Osteoblast (primary cell): ENCODE measurements around the gene SMIM24. TPM values are rescaled to one million over a fixed set of nuclear protein-coding genes. Genes with fewer than 3 reads are reported as not detected.

ENCODE experiments used
- DNase-seq: peaks from one replicate; pipeline ENCODE4 v3.0.0; 2011; ENCODE audit warnings: low spot score, mixed read lengths; ENCODE audit not compliant: insufficient read length; ENCODE audit errors: missing footprints
- H2AFZ ChIP-seq: 2 replicates; pipeline ENCODE4 v1.6.0; 2011; ENCODE audit warnings: mild to moderate bottlenecking, low read length
- H3K27ac ChIP-seq: 2 replicates; pipeline ENCODE4 v1.5.1; 2011; ENCODE audit warnings: mild to moderate bottlenecking, low read depth, low read length, moderate library complexity
- H3K27me3 ChIP-seq: 2 replicates; pipeline ENCODE4 v1.6.0; 2012; ENCODE audit warnings: mild to moderate bottlenecking, control low read depth, inconsistent platforms, low read length, moderate library complexity; ENCODE audit not compliant: insufficient read depth
- H3K36me3 ChIP-seq: 2 replicates; pipeline ENCODE4 v1.5.1; 2011; ENCODE audit warnings: mild to moderate bottlenecking, low read length, control low read depth, moderate library complexity; ENCODE audit not compliant: insufficient read depth
- H3K4me1 ChIP-seq: 2 replicates; pipeline ENCODE4 v1.5.1; 2011; ENCODE audit warnings: mild to moderate bottlenecking, low read length, control low read depth, moderate library complexity; ENCODE audit not compliant: insufficient read depth
- H3K4me2 ChIP-seq: 2 replicates; pipeline ENCODE4 v1.6.0; 2011; ENCODE audit warnings: mild to moderate bottlenecking, low read length; ENCODE audit not compliant: insufficient read depth
- H3K4me3 ChIP-seq: fragments of 200-600 bp; sonication (generic); 3 replicates; pipeline ENCODE4 v1.5.1; 2012; ENCODE audit warnings: mild to moderate bottlenecking, low read length, inconsistent platforms; ENCODE audit not compliant: insufficient read depth
- H3K79me2 ChIP-seq: 2 replicates; pipeline ENCODE4 v1.6.0; 2012; ENCODE audit warnings: mild to moderate bottlenecking, low read length, control low read depth, inconsistent platforms; ENCODE audit not compliant: insufficient read depth
- H3K9me3 ChIP-seq: 2 replicates; pipeline ENCODE4 v1.5.1; 2011; ENCODE audit warnings: low read depth, low read length, control low read depth
- H4K20me1 ChIP-seq: 2 replicates; pipeline ENCODE4 v1.6.0; 2012; ENCODE audit warnings: mild to moderate bottlenecking, low read length, control low read depth; ENCODE audit not compliant: insufficient read depth
- total RNA-seq: library from RNA; depleted of rRNA; stranded (reverse); fragments of >200 nt; gene quantifications from 2 replicates; pipeline ENCODE4 v1.2.3, GENCODE V29; 2012
- TF ChIP-seq, protein P1 (sequence below): IDR thresholded peaks from 2 replicates; pipeline ENCODE4 v1.5.1; 2011; ENCODE audit warnings: mild to moderate bottlenecking, low read depth, low read length, moderate library complexity; ENCODE audit errors: extremely low read depth

The SMIM24 gene
- total RNA-seq, 1 donor: not detected

DNA sequence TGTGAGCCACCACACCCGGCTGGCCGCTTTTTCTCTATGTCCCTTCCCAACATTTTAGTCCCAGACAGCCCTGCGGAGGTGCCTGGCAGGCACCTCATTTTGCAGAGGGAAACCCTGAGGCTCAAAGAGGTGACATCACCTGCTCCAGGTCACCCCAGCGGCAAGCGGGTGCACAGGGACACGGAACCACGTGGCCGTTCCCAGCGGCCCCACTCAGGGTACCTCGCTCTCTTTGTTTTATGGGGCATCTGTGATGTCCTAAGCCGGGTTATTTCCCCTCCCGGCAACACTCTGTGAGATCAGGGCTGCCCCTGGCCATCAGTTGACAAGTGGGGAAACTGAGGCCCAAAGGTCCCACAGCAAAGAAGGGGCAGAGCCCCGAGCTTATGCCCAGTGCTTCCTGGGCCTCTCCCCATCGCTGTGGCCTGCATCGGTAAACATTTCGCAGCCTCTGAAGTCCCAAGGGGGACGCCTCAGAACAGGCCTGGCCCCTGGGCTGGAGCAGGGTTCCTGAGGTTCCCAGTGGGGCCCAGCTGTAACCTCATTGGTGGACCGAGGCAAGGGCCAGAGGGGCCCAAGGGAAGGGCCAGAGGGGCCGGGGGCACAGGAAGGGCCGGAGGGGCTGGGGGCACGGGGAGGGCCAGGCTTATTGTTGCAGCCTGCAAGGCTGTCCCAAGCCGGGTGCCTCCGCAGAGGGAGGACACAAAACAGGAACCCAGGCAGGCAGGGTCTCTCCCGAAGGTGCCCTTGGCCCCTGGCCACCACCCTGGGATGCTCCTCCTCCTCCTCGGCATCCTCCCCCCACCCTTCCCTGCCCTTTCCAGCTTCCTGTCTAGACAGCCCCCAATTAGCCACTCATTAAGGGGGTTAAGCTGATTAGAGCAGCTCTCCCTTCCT lies 39.0 kb downstream of the SMIM24 start:
- no peak overlapping the region for H3K27ac ChIP-seq
- TF ChIP-seq, protein P1, sequence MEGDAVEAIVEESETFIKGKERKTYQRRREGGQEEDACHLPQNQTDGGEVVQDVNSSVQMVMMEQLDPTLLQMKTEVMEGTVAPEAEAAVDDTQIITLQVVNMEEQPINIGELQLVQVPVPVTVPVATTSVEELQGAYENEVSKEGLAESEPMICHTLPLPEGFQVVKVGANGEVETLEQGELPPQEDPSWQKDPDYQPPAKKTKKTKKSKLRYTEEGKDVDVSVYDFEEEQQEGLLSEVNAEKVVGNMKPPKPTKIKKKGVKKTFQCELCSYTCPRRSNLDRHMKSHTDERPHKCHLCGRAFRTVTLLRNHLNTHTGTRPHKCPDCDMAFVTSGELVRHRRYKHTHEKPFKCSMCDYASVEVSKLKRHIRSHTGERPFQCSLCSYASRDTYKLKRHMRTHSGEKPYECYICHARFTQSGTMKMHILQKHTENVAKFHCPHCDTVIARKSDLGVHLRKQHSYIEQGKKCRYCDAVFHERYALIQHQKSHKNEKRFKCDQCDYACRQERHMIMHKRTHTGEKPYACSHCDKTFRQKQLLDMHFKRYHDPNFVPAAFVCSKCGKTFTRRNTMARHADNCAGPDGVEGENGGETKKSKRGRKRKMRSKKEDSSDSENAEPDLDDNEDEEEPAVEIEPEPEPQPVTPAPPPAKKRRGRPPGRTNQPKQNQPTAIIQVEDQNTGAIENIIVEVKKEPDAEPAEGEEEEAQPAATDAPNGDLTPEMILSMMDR: no peak
- no peaks in the 10 kb centered on the region for H3K9me3 ChIP-seq
- peaks cover 63% of the 10 kb centered on the region for H3K36me3 ChIP-seq
- H3K4me3 ChIP-seq: no peak overlapping the region
- H4K20me1 ChIP-seq: peaks cover 52% of the 10 kb centered on the region
- H3K4me2 ChIP-seq: no peak overlapping the region
- peaks cover 75% of the 10 kb centered on the region for H3K79me2 ChIP-seq
- no peaks in the 10 kb centered on the region for H3K27me3 ChIP-seq
- H2AFZ ChIP-seq: no peak overlapping the region
- no peaks in the 10 kb centered on the region for H3K4me1 ChIP-seq
- peak; percentile 78 for DNase-seq

DNA sequence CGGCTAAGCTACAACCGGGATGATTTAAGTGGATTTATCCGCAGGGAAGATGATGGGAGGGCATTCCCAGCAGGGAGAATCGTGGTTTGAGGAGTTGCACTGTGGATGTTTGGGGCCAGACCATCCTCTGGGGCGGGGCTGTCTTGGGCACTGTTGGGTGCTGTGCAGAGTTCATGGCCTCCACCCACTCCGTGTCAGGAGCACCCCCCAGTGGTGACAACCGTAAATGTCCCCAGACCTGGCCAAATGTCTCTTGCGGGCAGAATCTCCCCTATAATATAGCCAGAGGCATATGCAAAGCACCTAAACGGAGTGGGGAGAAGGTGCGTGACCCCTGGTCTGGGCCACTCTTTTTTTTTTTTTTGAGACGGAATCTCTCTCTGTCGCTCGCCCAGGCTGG lies 40.2 kb downstream of the SMIM24 start:
- peak; percentile 80 for DNase-seq
- peaks cover 69% of the 10 kb centered on the region for H3K79me2 ChIP-seq

DNA sequence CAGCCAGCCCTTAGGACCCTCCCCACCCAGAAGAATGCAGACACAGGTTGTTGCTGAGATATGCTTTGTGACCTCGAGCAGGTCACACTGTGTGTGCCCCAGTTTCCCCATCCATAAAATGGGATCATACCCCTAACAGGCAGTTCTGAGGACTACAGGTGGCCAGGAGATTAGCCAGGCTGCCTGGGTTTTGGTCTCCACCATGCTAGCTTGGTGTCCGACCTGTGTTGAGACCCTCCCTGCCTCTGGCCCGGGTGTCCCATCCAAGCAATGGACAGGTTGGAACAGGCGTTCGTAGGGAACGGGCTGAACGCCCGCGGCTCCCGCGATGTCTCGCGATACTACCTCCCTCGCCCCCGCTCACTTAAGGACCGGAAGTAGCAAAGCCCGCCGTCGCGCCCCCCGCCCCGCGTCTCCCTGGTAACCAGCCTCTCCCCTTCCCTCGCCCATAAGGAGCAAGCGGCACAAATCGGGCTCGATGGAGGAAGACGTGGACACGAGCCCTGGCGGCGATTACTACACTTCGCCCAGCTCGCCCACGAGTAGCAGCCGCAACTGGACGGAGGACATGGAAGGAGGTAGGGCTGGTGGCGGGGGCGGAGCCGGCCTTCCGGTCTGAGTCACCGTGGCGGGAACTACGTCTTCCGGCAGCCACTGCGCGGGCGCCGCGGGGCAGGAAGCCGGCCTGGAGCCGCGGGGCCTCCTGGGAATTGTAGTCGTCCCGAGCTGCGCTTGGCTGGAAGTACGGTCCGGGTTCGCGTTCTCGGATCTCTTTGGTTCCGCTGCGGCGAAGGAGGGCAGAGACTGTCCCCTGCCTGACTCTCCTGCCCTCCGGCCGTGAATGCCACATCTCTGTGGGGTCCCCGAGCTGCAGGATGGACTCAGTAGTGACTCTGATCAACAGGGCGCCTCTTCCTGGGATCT lies 45.4 kb downstream of the SMIM24 start:
- H3K4me1 ChIP-seq: peaks cover 14% of the 10 kb centered on the region
- peaks cover 14% of the 10 kb centered on the region for H4K20me1 ChIP-seq
- peaks cover 54% of the 10 kb centered on the region for H3K36me3 ChIP-seq
- H2AFZ ChIP-seq: peak overlapping the region; percentile 77
- H3K4me2 ChIP-seq: peak overlapping the region; percentile 87
- TF ChIP-seq, protein P1: no peak
- peaks cover 5% of the 10 kb centered on the region for H3K9me3 ChIP-seq
- no peaks in the 10 kb centered on the region for H3K27me3 ChIP-seq
- H3K4me3 ChIP-seq: peak overlapping the region; percentile 69
- DNase-seq: peak; percentile 100
- peak overlapping the region; percentile 76 for H3K27ac ChIP-seq
- H3K79me2 ChIP-seq: peaks cover 57% of the 10 kb centered on the region

More for the DNA sequence above, 40.2 kb downstream of the SMIM24 start:
- Histone ChIP-seq H3K4me1 (peaks cover 5% of the 10 kb centered on the region), H3K4me3 (no peak overlapping the region), H3K4me2 (no peak overlapping the region), H3K9me3 (no peaks in the 10 kb centered on the region), H4K20me1 (peaks cover 44% of the 10 kb centered on the region), H3K27ac (no peak overlapping the region), H3K36me3 (peaks cover 55% of the 10 kb centered on the region), H3K27me3 (no peaks in the 10 kb centered on the region), H2AFZ (no peak overlapping the region)
- TF ChIP-seq, protein P1: peak; percentile 41
